ENCODE results near the gene DIMT1. TPM values are rescaled to one million over a fixed set of nuclear protein-coding genes. Genes with fewer than 3 reads are reported as not detected.

The DIMT1 gene
- total and polyA plus RNA-seq, 2 experiments from 2014 or later: 53.0 to 56.5 TPM

DNA sequence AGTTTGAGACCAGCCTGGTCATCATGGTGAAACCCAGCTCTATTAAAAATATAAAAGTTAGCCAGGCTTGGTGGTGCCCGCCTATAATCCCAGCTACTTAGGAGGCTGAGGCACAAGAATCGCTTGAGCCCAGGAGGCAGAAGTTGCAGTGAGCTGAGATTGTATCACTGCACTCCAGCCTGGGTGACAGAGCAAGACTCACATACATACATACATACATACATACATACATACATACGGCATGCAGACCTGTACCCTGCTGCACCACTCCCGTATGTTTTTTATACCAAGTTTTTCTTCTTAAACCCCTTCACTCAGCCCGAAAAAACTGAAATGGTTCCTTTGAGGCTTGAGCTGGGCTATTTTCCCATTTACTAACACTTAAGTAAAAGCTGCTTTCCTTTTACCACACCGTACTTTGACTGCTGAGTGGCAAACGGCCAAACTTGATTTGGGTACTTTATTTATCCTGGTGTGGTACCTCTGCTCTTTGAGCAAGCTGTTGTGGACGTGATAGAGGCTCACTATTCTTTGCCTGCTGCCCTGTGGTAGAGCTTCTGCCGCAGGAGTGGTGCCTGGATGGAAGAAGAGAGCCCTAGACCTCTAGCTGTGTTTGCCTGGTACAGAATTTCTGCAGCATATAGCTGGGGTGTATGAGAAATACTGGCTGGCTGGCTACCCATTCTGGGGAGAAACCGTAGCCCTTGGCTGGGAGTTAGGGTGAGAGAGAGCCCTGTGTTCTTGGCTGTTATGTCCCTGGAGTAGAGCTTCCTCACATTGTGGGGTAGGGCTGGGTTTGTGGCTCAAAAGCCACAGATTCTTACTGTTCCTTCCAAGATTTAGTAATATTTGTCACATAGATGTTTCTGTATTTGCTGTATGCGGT, 28.3 kb upstream of the DIMT1 start:
- no peak; the same call in 2 of the 3 replicates for ATAC-seq
- Histone ChIP-seq H3K4me1 (ENCODE audit: insufficient read depth) (no peaks in the 10 kb centered on the region), H3K4me3 (no peak overlapping the region), H3K27ac (ENCODE audit: low read depth) (no peak overlapping the region; the same call in 1 of the 2 replicates), H4K20me1 (replicated peaks; ENCODE audit: insufficient read depth) (peaks cover 26% of the 10 kb centered on the region), H3K36me3 (ENCODE audit: insufficient read depth) (no peaks in the 10 kb centered on the region), H3K9me2 (ENCODE audit: insufficient read depth) (no peaks in the 10 kb centered on the region), H3K27me3 (ENCODE audit: insufficient read depth) (no peaks in the 10 kb centered on the region), H2AFZ (no peak overlapping the region), H3K4me2 (no peak overlapping the region), H3F3A (replicated peaks; ENCODE audit: low read depth) (no peaks in the 10 kb centered on the region), H3K79me2 (replicated peaks; ENCODE audit: insufficient read depth) (peaks cover 100% of the 10 kb centered on the region)
- peaks cover 4% of the 10 kb centered on the region; the same call in 2 of the 3 replicates for H3K4me1 Mint-ChIP-seq
- peak overlapping the region; percentile 32 for H3K27ac Mint-ChIP-seq
- no peaks in the 10 kb centered on the region for H3K36me3 Mint-ChIP-seq (ENCODE audit: low read depth)
- no peak for DNase-seq (ENCODE audit: low spot score)
- no peak overlapping the region for H3K4me3 Mint-ChIP-seq
- peaks cover 2% of the 10 kb centered on the region for H3K27me3 Mint-ChIP-seq (ENCODE audit: insufficient read depth, low read depth, poor library complexity)
- no peak for TF ChIP-seq NANOG (IDR thresholded peaks at IDR 0.05; ENCODE audit: borderline replicate concordance)
- no peak for TF ChIP-seq ZNF331 (CRISPR knock-in tag; IDR thresholded peaks at IDR 0.05; ENCODE audit: low read depth)
- TF ChIP-seq, protein P1, sequence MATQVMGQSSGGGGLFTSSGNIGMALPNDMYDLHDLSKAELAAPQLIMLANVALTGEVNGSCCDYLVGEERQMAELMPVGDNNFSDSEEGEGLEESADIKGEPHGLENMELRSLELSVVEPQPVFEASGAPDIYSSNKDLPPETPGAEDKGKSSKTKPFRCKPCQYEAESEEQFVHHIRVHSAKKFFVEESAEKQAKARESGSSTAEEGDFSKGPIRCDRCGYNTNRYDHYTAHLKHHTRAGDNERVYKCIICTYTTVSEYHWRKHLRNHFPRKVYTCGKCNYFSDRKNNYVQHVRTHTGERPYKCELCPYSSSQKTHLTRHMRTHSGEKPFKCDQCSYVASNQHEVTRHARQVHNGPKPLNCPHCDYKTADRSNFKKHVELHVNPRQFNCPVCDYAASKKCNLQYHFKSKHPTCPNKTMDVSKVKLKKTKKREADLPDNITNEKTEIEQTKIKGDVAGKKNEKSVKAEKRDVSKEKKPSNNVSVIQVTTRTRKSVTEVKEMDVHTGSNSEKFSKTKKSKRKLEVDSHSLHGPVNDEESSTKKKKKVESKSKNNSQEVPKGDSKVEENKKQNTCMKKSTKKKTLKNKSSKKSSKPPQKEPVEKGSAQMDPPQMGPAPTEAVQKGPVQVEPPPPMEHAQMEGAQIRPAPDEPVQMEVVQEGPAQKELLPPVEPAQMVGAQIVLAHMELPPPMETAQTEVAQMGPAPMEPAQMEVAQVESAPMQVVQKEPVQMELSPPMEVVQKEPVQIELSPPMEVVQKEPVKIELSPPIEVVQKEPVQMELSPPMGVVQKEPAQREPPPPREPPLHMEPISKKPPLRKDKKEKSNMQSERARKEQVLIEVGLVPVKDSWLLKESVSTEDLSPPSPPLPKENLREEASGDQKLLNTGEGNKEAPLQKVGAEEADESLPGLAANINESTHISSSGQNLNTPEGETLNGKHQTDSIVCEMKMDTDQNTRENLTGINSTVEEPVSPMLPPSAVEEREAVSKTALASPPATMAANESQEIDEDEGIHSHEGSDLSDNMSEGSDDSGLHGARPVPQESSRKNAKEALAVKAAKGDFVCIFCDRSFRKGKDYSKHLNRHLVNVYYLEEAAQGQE (IDR thresholded peaks at IDR 0.05; ENCODE audit: unreplicated experiment): no peak
- TF ChIP-seq, protein P2, sequence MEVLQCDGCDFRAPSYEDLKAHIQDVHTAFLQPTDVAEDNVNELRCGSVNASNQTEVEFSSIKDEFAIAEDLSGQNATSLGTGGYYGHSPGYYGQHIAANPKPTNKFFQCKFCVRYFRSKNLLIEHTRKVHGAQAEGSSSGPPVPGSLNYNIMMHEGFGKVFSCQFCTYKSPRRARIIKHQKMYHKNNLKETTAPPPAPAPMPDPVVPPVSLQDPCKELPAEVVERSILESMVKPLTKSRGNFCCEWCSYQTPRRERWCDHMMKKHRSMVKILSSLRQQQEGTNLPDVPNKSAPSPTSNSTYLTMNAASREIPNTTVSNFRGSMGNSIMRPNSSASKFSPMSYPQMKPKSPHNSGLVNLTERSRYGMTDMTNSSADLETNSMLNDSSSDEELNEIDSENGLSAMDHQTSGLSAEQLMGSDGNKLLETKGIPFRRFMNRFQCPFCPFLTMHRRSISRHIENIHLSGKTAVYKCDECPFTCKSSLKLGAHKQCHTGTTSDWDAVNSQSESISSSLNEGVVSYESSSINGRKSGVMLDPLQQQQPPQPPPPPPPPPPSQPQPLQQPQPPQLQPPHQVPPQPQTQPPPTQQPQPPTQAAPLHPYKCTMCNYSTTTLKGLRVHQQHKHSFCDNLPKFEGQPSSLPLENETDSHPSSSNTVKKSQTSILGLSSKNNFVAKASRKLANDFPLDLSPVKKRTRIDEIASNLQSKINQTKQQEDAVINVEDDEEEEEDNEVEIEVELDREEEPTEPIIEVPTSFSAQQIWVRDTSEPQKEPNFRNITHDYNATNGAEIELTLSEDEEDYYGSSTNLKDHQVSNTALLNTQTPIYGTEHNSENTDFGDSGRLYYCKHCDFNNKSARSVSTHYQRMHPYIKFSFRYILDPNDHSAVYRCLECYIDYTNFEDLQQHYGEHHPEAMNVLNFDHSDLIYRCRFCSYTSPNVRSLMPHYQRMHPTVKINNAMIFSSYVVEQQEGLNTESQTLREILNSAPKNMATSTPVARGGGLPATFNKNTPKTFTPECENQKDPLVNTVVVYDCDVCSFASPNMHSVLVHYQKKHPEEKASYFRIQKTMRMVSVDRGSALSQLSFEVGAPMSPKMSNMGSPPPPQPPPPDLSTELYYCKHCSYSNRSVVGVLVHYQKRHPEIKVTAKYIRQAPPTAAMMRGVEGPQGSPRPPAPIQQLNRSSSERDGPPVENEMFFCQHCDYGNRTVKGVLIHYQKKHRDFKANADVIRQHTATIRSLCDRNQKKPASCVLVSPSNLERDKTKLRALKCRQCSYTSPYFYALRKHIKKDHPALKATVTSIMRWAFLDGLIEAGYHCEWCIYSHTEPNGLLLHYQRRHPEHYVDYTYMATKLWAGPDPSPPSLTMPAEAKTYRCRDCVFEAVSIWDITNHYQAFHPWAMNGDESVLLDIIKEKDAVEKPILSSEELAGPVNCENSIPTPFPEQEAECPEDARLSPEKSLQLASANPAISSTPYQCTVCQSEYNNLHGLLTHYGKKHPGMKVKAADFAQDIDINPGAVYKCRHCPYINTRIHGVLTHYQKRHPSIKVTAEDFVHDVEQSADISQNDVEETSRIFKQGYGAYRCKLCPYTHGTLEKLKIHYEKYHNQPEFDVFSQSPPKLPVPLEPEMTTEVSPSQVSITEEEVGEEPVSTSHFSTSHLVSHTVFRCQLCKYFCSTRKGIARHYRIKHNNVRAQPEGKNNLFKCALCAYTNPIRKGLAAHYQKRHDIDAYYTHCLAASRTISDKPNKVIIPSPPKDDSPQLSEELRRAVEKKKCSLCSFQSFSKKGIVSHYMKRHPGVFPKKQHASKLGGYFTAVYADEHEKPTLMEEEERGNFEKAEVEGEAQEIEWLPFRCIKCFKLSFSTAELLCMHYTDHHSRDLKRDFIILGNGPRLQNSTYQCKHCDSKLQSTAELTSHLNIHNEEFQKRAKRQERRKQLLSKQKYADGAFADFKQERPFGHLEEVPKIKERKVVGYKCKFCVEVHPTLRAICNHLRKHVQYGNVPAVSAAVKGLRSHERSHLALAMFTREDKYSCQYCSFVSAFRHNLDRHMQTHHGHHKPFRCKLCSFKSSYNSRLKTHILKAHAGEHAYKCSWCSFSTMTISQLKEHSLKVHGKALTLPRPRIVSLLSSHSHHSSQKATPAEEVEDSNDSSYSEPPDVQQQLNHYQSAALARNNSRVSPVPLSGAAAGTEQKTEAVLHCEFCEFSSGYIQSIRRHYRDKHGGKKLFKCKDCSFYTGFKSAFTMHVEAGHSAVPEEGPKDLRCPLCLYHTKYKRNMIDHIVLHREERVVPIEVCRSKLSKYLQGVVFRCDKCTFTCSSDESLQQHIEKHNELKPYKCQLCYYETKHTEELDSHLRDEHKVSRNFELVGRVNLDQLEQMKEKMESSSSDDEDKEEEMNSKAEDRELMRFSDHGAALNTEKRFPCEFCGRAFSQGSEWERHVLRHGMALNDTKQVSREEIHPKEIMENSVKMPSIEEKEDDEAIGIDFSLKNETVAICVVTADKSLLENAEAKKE (CRISPR knock-in tag; IDR thresholded peaks at IDR 0.05): no peak
- TF ChIP-seq, protein P3, sequence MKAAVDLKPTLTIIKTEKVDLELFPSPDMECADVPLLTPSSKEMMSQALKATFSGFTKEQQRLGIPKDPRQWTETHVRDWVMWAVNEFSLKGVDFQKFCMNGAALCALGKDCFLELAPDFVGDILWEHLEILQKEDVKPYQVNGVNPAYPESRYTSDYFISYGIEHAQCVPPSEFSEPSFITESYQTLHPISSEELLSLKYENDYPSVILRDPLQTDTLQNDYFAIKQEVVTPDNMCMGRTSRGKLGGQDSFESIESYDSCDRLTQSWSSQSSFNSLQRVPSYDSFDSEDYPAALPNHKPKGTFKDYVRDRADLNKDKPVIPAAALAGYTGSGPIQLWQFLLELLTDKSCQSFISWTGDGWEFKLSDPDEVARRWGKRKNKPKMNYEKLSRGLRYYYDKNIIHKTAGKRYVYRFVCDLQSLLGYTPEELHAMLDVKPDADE (IDR thresholded peaks at IDR 0.05): no peak
- TF ChIP-seq, protein P4, sequence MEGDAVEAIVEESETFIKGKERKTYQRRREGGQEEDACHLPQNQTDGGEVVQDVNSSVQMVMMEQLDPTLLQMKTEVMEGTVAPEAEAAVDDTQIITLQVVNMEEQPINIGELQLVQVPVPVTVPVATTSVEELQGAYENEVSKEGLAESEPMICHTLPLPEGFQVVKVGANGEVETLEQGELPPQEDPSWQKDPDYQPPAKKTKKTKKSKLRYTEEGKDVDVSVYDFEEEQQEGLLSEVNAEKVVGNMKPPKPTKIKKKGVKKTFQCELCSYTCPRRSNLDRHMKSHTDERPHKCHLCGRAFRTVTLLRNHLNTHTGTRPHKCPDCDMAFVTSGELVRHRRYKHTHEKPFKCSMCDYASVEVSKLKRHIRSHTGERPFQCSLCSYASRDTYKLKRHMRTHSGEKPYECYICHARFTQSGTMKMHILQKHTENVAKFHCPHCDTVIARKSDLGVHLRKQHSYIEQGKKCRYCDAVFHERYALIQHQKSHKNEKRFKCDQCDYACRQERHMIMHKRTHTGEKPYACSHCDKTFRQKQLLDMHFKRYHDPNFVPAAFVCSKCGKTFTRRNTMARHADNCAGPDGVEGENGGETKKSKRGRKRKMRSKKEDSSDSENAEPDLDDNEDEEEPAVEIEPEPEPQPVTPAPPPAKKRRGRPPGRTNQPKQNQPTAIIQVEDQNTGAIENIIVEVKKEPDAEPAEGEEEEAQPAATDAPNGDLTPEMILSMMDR (conservative IDR thresholded peaks at IDR 0.05; ENCODE audit: low read depth in 2 of 2): no peak
- TF ChIP-seq EZH2phosphoT487 (IDR thresholded peaks at IDR 0.05; ENCODE audit: unreplicated experiment): no peak
- TF ChIP-seq EZH2 (IDR thresholded peaks at IDR 0.05; ENCODE audit: low read depth, unreplicated experiment): no peak
- TF ChIP-seq JUNB (IDR thresholded peaks at IDR 0.05; ENCODE audit: unreplicated experiment): no peak
- TF ChIP-seq CREB1 (CRISPR knock-in tag; IDR thresholded peaks at IDR 0.05; ENCODE audit: low read depth): no peak
- no peak for TF ChIP-seq ZNF114 (CRISPR knock-in tag; IDR thresholded peaks at IDR 0.05)
- no peak for TF ChIP-seq POLR2AphosphoS5 (IDR thresholded peaks at IDR 0.05; ENCODE audit: low read depth)
- TF ChIP-seq STAT1 (IDR thresholded peaks at IDR 0.05; ENCODE audit: unreplicated experiment): no peak
- no peaks in the 10 kb centered on the region for H3K9me3 Mint-ChIP-seq
